Embryonic facial prominence (tissue), 1 donor: Measurements from ENCODE around the gene PNMT.

Experiments used
- DNase-seq: peaks from one replicate; pipeline ENCODE4 v3.0.0-alpha.2; 2016; ENCODE audit errors: extremely low spot score

The PNMT gene

GRCh38 chr17:39653662-39654331, 14.5 kb upstream of the PNMT start:
- no peak for DNase-seq

GRCh38 chr17:39655105-39655504, 13.1 kb upstream of the PNMT start:
- DNase-seq: no peak

- DNase-seq: no peak
Observed at GRCh38 chr17:39658346-39658745, 9.9 kb upstream of the PNMT start.

GRCh38 chr17:39658760-39659159, 9.5 kb upstream of the PNMT start:
- no peak for DNase-seq

GRCh38 chr17:39659279-39660010, 8.8 kb upstream of the PNMT start:
- DNase-seq: no peak

- DNase-seq: no peak
Observed at GRCh38 chr17:39660011-39660360, 8.3 kb upstream of the PNMT start.

- DNase-seq: no peak
Observed at GRCh38 chr17:39660397-39661385, 7.6 kb upstream of the PNMT start.

GRCh38 chr17:39661744-39662541, 6.3 kb upstream of the PNMT start:
- DNase-seq: no peak

- DNase-seq: no peak
Observed at GRCh38 chr17:39662551-39663339, 5.5 kb upstream of the PNMT start.

- DNase-seq: no peak
Observed at GRCh38 chr17:39663340-39663687, 4.9 kb upstream of the PNMT start.

- no peak for DNase-seq
Observed at GRCh38 chr17:39663688-39664580, 4.3 kb upstream of the PNMT start.

GRCh38 chr17:39664581-39665561, 3.4 kb upstream of the PNMT start, which contains the start of gene TCAP:
Gene TCAP, plus strand, starts transcription at chr17:39665349. Its CDS starts 11 bp downstream, at chr17:39665360.
- DNase-seq: no peak

- DNase-seq: no peak
Observed at GRCh38 chr17:39665642-39666224, 2.5 kb upstream of the PNMT start.

- no peak for DNase-seq
Observed at GRCh38 chr17:39666231-39666600, 2.0 kb upstream of the PNMT start.

- DNase-seq: no peak
Observed at GRCh38 chr17:39666601-39667261, 1.5 kb upstream of the PNMT start.

- DNase-seq: no peak
Observed at GRCh38 chr17:39667262-39667944, 850 bp upstream of the PNMT start.
